HepG2 (cell line): ENCODE data around the gene GOLPH3. TPM values are rescaled to one million over a fixed set of nuclear protein-coding genes. Genes with fewer than 3 reads are reported as not detected.
A peak's percentile ranks its signal among the peaks of the same experiment; 100 is the strongest.

Experiments
- ADNP ChIP-seq: sonication (generic); formaldehyde crosslinking; IDR thresholded peaks from 2 replicates; pipeline ENCODE4 v1.4.0; 2020; ENCODE audit warnings: missing genetic modification reagents
- DR1 ChIP-seq: sonication (generic); formaldehyde crosslinking; IDR thresholded peaks from 2 replicates; pipeline ENCODE4 v1.8.0; 2021; ENCODE audit warnings: mild to moderate bottlenecking, missing genetic modification reagents, inconsistent platforms
- DZIP1 ChIP-seq: sonication (generic); formaldehyde crosslinking; IDR thresholded peaks from 2 replicates; pipeline ENCODE4 v1.5.0; 2020; ENCODE audit warnings: mild to moderate bottlenecking, missing genetic modification reagents
- EEA1 ChIP-seq: sonication (generic); formaldehyde crosslinking; IDR thresholded peaks from 2 replicates; pipeline ENCODE4 v1.5.1; 2020; ENCODE audit warnings: mild to moderate bottlenecking, missing genetic modification reagents, borderline replicate concordance
- GATA4 ChIP-seq: sonication (generic); IDR thresholded peaks from 2 replicates; pipeline ENCODE4 v1.6.1; 2016; ENCODE audit warnings: antibody characterized with exemption, low read depth, borderline replicate concordance
- GTF3A ChIP-seq: sonication (generic); formaldehyde crosslinking; conservative IDR thresholded peaks from 2 replicates; pipeline ENCODE4 v1.4.0; 2020; ENCODE audit warnings: mild to moderate bottlenecking, missing genetic modification reagents
- HIC2 ChIP-seq: sonication (generic); formaldehyde crosslinking; IDR thresholded peaks from 2 replicates; pipeline ENCODE4 v1.9.0; 2022; ENCODE audit warnings: low read depth, missing genetic modification reagents
- KDM4B ChIP-seq: sonication (generic); formaldehyde crosslinking; IDR thresholded peaks from 2 replicates; pipeline ENCODE4 v1.4.0; 2020; ENCODE audit warnings: missing genetic modification reagents
- MAX ChIP-seq: IDR thresholded peaks from 2 replicates; pipeline ENCODE4 v1.6.1; 2012; ENCODE audit warnings: inconsistent platforms
- MBD4 ChIP-seq: IDR thresholded peaks from 2 replicates; pipeline ENCODE4 v1.6.1; 2012; ENCODE audit warnings: low read length, inconsistent platforms, borderline replicate concordance
- NKX3-1 ChIP-seq: sonication (generic); formaldehyde crosslinking; IDR thresholded peaks from 2 replicates; pipeline ENCODE4 v1.5.0; 2020; ENCODE audit warnings: missing genetic modification reagents
- SAFB2 ChIP-seq: sonication (generic); formaldehyde crosslinking; IDR thresholded peaks from 2 replicates; pipeline ENCODE4 v1.5.1; 2020; ENCODE audit warnings: missing genetic modification reagents, low read depth, mild to moderate bottlenecking, borderline replicate concordance
- SP1 ChIP-seq, 2 experiments: fragments of 450-650 bp in 1 of 2; sonication (generic) in 1 of 2; formaldehyde crosslinking in 1 of 2; IDR thresholded peaks; 2 replicates each; pipeline versions ENCODE4 v1.4.0 to v1.6.1; 2016 to 2020; ENCODE audit warnings: missing genetic modification reagents in 1 of 2
- U2AF2 ChIP-seq: fragments of 200-400 bp; formaldehyde crosslinking; IDR thresholded peaks from 2 replicates; pipeline ENCODE4 v1.6.1; 2017; ENCODE audit warnings: low read depth, mild to moderate bottlenecking, low read length
- YEATS2 ChIP-seq: sonication (generic); formaldehyde crosslinking; IDR thresholded peaks from 2 replicates; pipeline ENCODE4 v1.4.0; 2020; ENCODE audit warnings: missing genetic modification reagents, borderline replicate concordance
- ZNF12 ChIP-seq: sonication (generic); formaldehyde crosslinking; IDR thresholded peaks from 2 replicates; pipeline ENCODE4 v1.5.0; 2020; ENCODE audit warnings: missing genetic modification reagents
- ZNF230 ChIP-seq: sonication (generic); formaldehyde crosslinking; IDR thresholded peaks from 2 replicates; pipeline ENCODE4 v1.4.0; 2020; ENCODE audit warnings: mild to moderate bottlenecking, missing genetic modification reagents
- ZNF3 ChIP-seq: IDR thresholded peaks from 2 replicates; pipeline ENCODE4 v1.7.0; 2017; ENCODE audit warnings: inconsistent platforms
- ZNF333 ChIP-seq: sonication (generic); formaldehyde crosslinking; IDR thresholded peaks from 2 replicates; pipeline ENCODE4 v1.4.0; 2020; ENCODE audit warnings: mild to moderate bottlenecking, missing genetic modification reagents, borderline replicate concordance
- ZNF605 ChIP-seq: sonication (generic); formaldehyde crosslinking; IDR thresholded peaks from 2 replicates; pipeline ENCODE4 v1.8.0; 2022; ENCODE audit warnings: mild to moderate bottlenecking, missing genetic modification reagents
- ZNF737 ChIP-seq: sonication (generic); formaldehyde crosslinking; IDR thresholded peaks from 2 replicates; pipeline ENCODE4 v1.5.0; 2020; ENCODE audit warnings: missing genetic modification reagents, mild to moderate bottlenecking, borderline replicate concordance
- ZNF800 ChIP-seq: sonication (generic); formaldehyde crosslinking; IDR thresholded peaks from 2 replicates; pipeline ENCODE4 v1.4.0; 2020; ENCODE audit warnings: missing genetic modification reagents
- polyA plus RNA-seq, 8 experiments: library from polyadenylated mRNA; depleted of rRNA in 3 of 8; stranded (reverse) in 7 of 8; unstranded in 1 of 8; fragments of >200 nt; fragmentation: Illumina TruSeq in 4 of 8; extraction: Trizol in 4 of 8; gene quantifications; 2 replicates each; pipeline versions ENCODE4 v1.2.1 to v1.2.3, GENCODE V29; 2011 to 2016; ENCODE audit warnings: low read depth in 4 of 8, missing spikeins in 1 of 8, mixed read lengths in 1 of 8; ENCODE audit not compliant: insufficient read depth in 1 of 8
- total RNA-seq, 5 experiments: library from RNA; depleted of rRNA; stranded (reverse); fragments of >200 nt; fragmentation: Illumina TruSeq; extraction: Trizol; gene quantifications; 2 replicates each; pipeline ENCODE4 v1.2.3, GENCODE V29; 2016; ENCODE audit warnings: low read depth in 1 of 5

Gene GOLPH3
- total and polyA plus RNA-seq, 2 of the 13 experiments (the other 11 are each of a cell fraction or from before 2014, with no cell fraction given): 59.5 to 84.5 TPM

GRCh38 chr5:32174011-32174870 is at the start of gene GOLPH3 (continued):
- TF ChIP-seq ZNF800 (no peak; the same call in 1 of the 2 replicates), ZNF737 (CRISPR knock-in tag) (no peak; the same call in 1 of the 2 replicates), U2AF2 (no peak), ZNF12 (CRISPR knock-in tag) (no peak), YEATS2 (CRISPR knock-in tag) (peak; percentile 68; the same call in 1 of the 2 replicates), KDM4B (CRISPR knock-in tag) (no peak), DZIP1 (CRISPR knock-in tag) (peak; percentile 97), DR1 (CRISPR knock-in tag) (peak; percentile 71; the same call in 1 of the 2 replicates), GTF3A (CRISPR knock-in tag) (no peak), ZNF230 (CRISPR knock-in tag) (peak; percentile 79; the same call in 1 of the 2 replicates), NKX3-1 (CRISPR knock-in tag) (0 out of 2 replicates have a peak, but pooled peaks have one; percentile 62), MBD4 (no peak), SAFB2 (CRISPR knock-in tag) (no peak), HIC2 (no peak; the same call in none of the 2 replicates), ZNF605 (peak; percentile 95), MAX (no peak), EEA1 (CRISPR knock-in tag) (peak; percentile 62; the same call in 1 of the 2 replicates), GATA4 (peak; percentile 69), ZNF3 (CRISPR knock-in tag) (no peak), ADNP (0 out of 2 replicates have a peak, but pooled peaks have one; percentile 35), ZNF333 (CRISPR knock-in tag) (peak; percentile 94), SP1 (IDR thresholded peaks at IDR 0.05) (no peak), SP1 (CRISPR knock-in tag; IDR thresholded peaks at IDR 0.05) (no peak)
